ENCODE data around the gene WDFY2. TPM values are rescaled to one million over a fixed set of nuclear protein-coding genes. Genes with fewer than 3 reads are reported as not detected.
"Not testable (repeated sequence)": the region's sequence is repeated elsewhere in the genome, so short reads cannot be mapped to it uniquely, and the experiment has no call there.

WDFY2 gene
- total RNA-seq, 3 donors from 2014 or later (not counting 1 experiment from before 2014, with no cell fraction given), result 29.5 to 32.1 (median 31.3) TPM

GRCh38 chr13:51688937-51689662 is 104.8 kb downstream of the WDFY2 start:
- H3K27me3 Mint-ChIP-seq (ENCODE audit: low read depth in 2 of 2), result no peaks in the 10 kb centered on the region
- no peaks in the 10 kb centered on the region for H3K9me3 Mint-ChIP-seq
- Histone ChIP-seq H3K4me3 (ENCODE audit: low read length) (no peak overlapping the region), H3K27me3 (ENCODE audit: control insufficient read depth, insufficient read depth, low read length) (no peaks in the 10 kb centered on the region), H3K4me1 (ENCODE audit: control insufficient read depth, insufficient read depth, low read length) (no peaks in the 10 kb centered on the region), H3K27ac (ENCODE audit: low read length) (no peak overlapping the region), H3K36me3 (ENCODE audit: control insufficient read depth, insufficient read depth, low read length) (no peaks in the 10 kb centered on the region), H3K9me3 (ENCODE audit: control insufficient read depth, insufficient read depth, low read length) (no peaks in the 10 kb centered on the region)
- no peak overlapping the region for H3K27ac Mint-ChIP-seq
- WGBS (ENCODE audit: insufficient coverage), result 93% methylated on average over 8 of the region's 8 CpGs
- ATAC-seq (no peak), DNase-seq (no peak)
- peaks cover 6 to 15% of the 10 kb centered on the region in 2 donors for H3K4me1 Mint-ChIP-seq
- no peaks in the 10 kb centered on the region for H3K36me3 Mint-ChIP-seq
- intact Hi-C loops (cut with micrococcal nuclease), result no loop called here
- no peak for TF ChIP-seq CTCF (IDR thresholded peaks at IDR 0.05)
- H3K4me3 Mint-ChIP-seq, result no peak overlapping the region

GRCh38 chr13:51689663-51689996 is 105.4 kb downstream of the WDFY2 start:
- Mint-ChIP-seq H3K27ac (no peak overlapping the region), H3K4me1 (peaks cover 6 to 12% of the 10 kb centered on the region in 2 donors), H3K4me3 (no peak overlapping the region), H3K9me3 (no peaks in the 10 kb centered on the region), H3K36me3 (no peaks in the 10 kb centered on the region), H3K27me3 (ENCODE audit: low read depth in 2 of 2) (no peaks in the 10 kb centered on the region)
- Histone ChIP-seq H3K4me1 (ENCODE audit: control insufficient read depth, insufficient read depth, low read length) (no peaks in the 10 kb centered on the region), H3K36me3 (ENCODE audit: control insufficient read depth, insufficient read depth, low read length) (no peaks in the 10 kb centered on the region), H3K27me3 (ENCODE audit: control insufficient read depth, insufficient read depth, low read length) (no peaks in the 10 kb centered on the region), H3K9me3 (ENCODE audit: control insufficient read depth, insufficient read depth, low read length) (no peaks in the 10 kb centered on the region), H3K4me3 (ENCODE audit: low read length) (no peak overlapping the region), H3K27ac (ENCODE audit: low read length) (no peak overlapping the region)
- DNase-seq, result no peak
- WGBS (ENCODE audit: insufficient coverage), result 96% methylated on average over 2 of the region's 2 CpGs
- ATAC-seq, result no peak
- no peak for TF ChIP-seq CTCF (IDR thresholded peaks at IDR 0.05)
- intact Hi-C loops (cut with micrococcal nuclease), result no loop called here

- ATAC-seq; intact Hi-C loops (cut with micrococcal nuclease); H3K4me3 ChIP-seq (ENCODE audit: low read length); H3K4me3 Mint-ChIP-seq; H3K4me1 Mint-ChIP-seq; H3K9me3 Mint-ChIP-seq; H3K27ac Mint-ChIP-seq; H3K27me3 Mint-ChIP-seq (ENCODE audit: low read depth in 2 of 2); H3K9me3 ChIP-seq (ENCODE audit: control insufficient read depth, insufficient read depth, low read length); H3K36me3 ChIP-seq (ENCODE audit: control insufficient read depth, insufficient read depth, low read length); H3K27ac ChIP-seq (ENCODE audit: low read length); H3K4me1 ChIP-seq (ENCODE audit: control insufficient read depth, insufficient read depth, low read length); DNase-seq; H3K36me3 Mint-ChIP-seq; H3K27me3 ChIP-seq (ENCODE audit: control insufficient read depth, insufficient read depth, low read length): not testable (repeated sequence)
- WGBS (ENCODE audit: insufficient coverage), result 95% methylated on average over 8 of the region's 8 CpGs
Measured at GRCh38 chr13:51695677-51696076, 111.4 kb downstream of the WDFY2 start.

GRCh38 chr13:51697181-51697580 is 112.9 kb downstream of the WDFY2 start:
- no peak overlapping the region for H3K27ac Mint-ChIP-seq
- no peak for TF ChIP-seq CTCF (IDR thresholded peaks at IDR 0.05)
- no peak for ATAC-seq
- H3K4me1 Mint-ChIP-seq, result peaks cover 3 to 6% of the 10 kb centered on the region in 2 donors
- Histone ChIP-seq H3K9me3 (ENCODE audit: control insufficient read depth, insufficient read depth, low read length) (no peaks in the 10 kb centered on the region), H3K36me3 (ENCODE audit: control insufficient read depth, insufficient read depth, low read length) (no peaks in the 10 kb centered on the region), H3K27me3 (ENCODE audit: control insufficient read depth, insufficient read depth, low read length) (no peaks in the 10 kb centered on the region), H3K4me1 (ENCODE audit: control insufficient read depth, insufficient read depth, low read length) (no peaks in the 10 kb centered on the region), H3K4me3 (ENCODE audit: low read length) (no peak overlapping the region), H3K27ac (ENCODE audit: low read length) (no peak overlapping the region)
- H3K27me3 Mint-ChIP-seq (ENCODE audit: low read depth in 2 of 2), result no peaks in the 10 kb centered on the region
- DNase-seq, result no peak
- no peak overlapping the region for H3K4me3 Mint-ChIP-seq
- intact Hi-C loops (cut with micrococcal nuclease), result no loop called here
- H3K36me3 Mint-ChIP-seq, result no peaks in the 10 kb centered on the region
- no peaks in the 10 kb centered on the region for H3K9me3 Mint-ChIP-seq
- 92% methylated on average over 4 of the region's 4 CpGs for WGBS (ENCODE audit: insufficient coverage)
